HG02642 (cell line): ENCODE results near the gene KCNQ5.
A peak's percentile ranks its signal among the peaks of the same experiment; 100 is the strongest.

Source experiments
- ATAC-seq: cut with Tn5 transposase; IDR thresholded peaks from one replicate; pipeline ENCODE4 v1.9.1; 2021; ENCODE audit warnings: mild to moderate bottlenecking; ENCODE audit not compliant: unreplicated experiment, poor library complexity

The KCNQ5 gene

GRCh38 chr6:72672906-72673305, 51.0 kb downstream of the KCNQ5 start:
- no peak for ATAC-seq

GRCh38 chr6:72674842-72675241, 53.0 kb downstream of the KCNQ5 start:
- ATAC-seq, result no peak

GRCh38 chr6:72675396-72675795, 53.5 kb downstream of the KCNQ5 start:
- ATAC-seq, result no peak

GRCh38 chr6:72676995-72677394, 55.1 kb downstream of the KCNQ5 start:
- no peak for ATAC-seq

- no peak for ATAC-seq
These were observed 55.9 kb downstream of the KCNQ5 start for GRCh38 chr6:72677740-72678139.

GRCh38 chr6:72683797-72684196, 61.9 kb downstream of the KCNQ5 start:
- peak; percentile 89 for ATAC-seq

- peak; percentile 94 for ATAC-seq
These were observed 67.5 kb downstream of the KCNQ5 start for GRCh38 chr6:72689107-72689954.

GRCh38 chr6:72691249-72691648, 69.4 kb downstream of the KCNQ5 start:
- no peak for ATAC-seq

- no peak for ATAC-seq
These were observed 74.2 kb downstream of the KCNQ5 start for GRCh38 chr6:72696055-72696454.

GRCh38 chr6:72699159-72699558, 77.3 kb downstream of the KCNQ5 start:
- no peak for ATAC-seq

- ATAC-seq, result no peak
These were observed 80.6 kb downstream of the KCNQ5 start for GRCh38 chr6:72702421-72702820.

GRCh38 chr6:72703093-72703492, 81.2 kb downstream of the KCNQ5 start:
- no peak for ATAC-seq

- ATAC-seq, result no peak
These were observed 83.1 kb downstream of the KCNQ5 start for GRCh38 chr6:72704979-72705378.

- ATAC-seq, result no peak
These were observed 87.6 kb downstream of the KCNQ5 start for GRCh38 chr6:72709431-72709830.

GRCh38 chr6:72711731-72712130, 89.9 kb downstream of the KCNQ5 start:
- ATAC-seq, result no peak

GRCh38 chr6:72712910-72713309, 91.0 kb downstream of the KCNQ5 start:
- ATAC-seq, result no peak

GRCh38 chr6:72715119-72715518, 93.3 kb downstream of the KCNQ5 start:
- no peak for ATAC-seq

GRCh38 chr6:72716916-72717315, 95.1 kb downstream of the KCNQ5 start:
- ATAC-seq, result no peak

GRCh38 chr6:72720464-72720863, 98.6 kb downstream of the KCNQ5 start:
- ATAC-seq, result no peak

- no peak for ATAC-seq
These were observed 99.5 kb downstream of the KCNQ5 start for GRCh38 chr6:72721346-72721745.

- peak; percentile 88 for ATAC-seq
These were observed 102.7 kb downstream of the KCNQ5 start for GRCh38 chr6:72724545-72724944.

GRCh38 chr6:72728706-72729343, 107.0 kb downstream of the KCNQ5 start:
- no peak for ATAC-seq
